A673 (cell line): ENCODE measurements around the gene LGMN.

Experiments used
- CTCF ChIP-seq: fragments of 300-800, 200-600 bp; sonication (generic); conservative IDR thresholded peaks from 2 replicates; pipeline ENCODE4 v1.5.1; 2017; ENCODE audit warnings: low read depth, mild to moderate bottlenecking, antibody characterized with exemption, low read length, moderate library complexity, mixed read lengths
- EZH2 ChIP-seq: fragments of 200-600 bp; sonication (generic); IDR thresholded peaks from 2 replicates; pipeline ENCODE4 v1.6.1; 2017; ENCODE audit warnings: borderline replicate concordance, low read depth, mild to moderate bottlenecking, mixed read lengths, antibody characterized with exemption, low read length; ENCODE audit not compliant: poor library complexity, severe bottlenecking

GRCh38 chr14:92658684-92659083 lies 89.7 kb downstream of the LGMN start:
- TF ChIP-seq CTCF (no peak), EZH2 (no peak)
